ENCODE measurements around the gene STAB2. TPM values are rescaled to one million over a fixed set of nuclear protein-coding genes. Genes with fewer than 3 reads are reported as not detected.

STAB2 gene
- total and polyA plus RNA-seq, 8 donors: under 0.01 to 4.0 (median 0.95) TPM; not detected in 4

DNA sequence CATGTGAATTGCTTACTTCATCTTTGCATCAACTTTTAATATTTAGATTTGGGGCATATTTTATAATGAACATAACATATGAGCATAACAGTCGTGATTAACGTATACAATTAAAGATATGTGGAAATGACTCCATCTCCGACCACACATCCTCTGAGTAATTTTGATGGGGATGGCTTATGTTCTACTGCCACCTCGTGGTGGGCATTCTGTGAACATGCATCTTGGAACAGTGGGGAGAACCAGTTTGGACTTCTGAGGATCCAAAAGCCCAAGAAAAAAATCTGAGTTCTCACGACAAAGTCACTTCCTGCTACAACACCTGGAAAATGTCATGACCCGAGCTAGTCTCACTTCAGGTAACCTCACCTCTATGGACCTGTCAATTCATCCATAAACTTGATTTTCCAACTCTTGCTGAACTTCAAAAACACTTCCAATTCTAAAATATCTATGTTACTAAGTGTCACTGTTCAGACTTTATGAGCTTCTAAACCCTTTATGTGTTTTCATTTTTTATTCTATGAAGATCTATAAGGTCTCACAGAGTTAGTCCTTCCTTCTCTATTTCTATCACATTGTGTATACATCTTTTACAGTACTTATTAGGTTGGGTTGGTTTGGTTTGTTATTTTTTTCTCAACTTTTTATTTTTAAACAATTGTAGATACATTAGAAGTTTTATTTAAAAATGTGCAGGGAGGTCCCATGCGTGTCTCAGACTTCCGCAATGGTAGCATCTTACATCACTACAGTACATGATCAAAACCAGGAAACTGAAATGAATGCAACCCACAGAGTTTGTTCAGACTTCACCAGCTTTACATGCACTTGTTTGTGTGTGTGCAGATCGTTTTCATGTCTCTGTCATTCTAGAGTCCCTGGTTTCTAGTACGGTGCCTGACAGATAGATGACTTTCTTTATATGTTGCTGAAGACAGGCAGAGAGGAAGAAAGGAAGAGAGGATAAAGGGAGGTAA is 38.2 kb upstream of the STAB2 start:
- intact Hi-C loops (cut with DNase I; ENCODE audit: low total_unique reads): loop anchor here (5.0 kb wide), 2 partner anchors 597 to 667 kb away; no protein-coding TSS in a partner anchor
- Histone ChIP-seq H3K9me3 (no peaks in the 10 kb centered on the region), H3K4me3 (no peak overlapping the region), H3K4me1 (no peaks in the 10 kb centered on the region), H3K36me3 (no peaks in the 10 kb centered on the region), H3K27ac (no peak overlapping the region), H3K27me3 (peaks cover 0 to 6% (median 0%) of the 10 kb centered on the region in 3 donors)
- DNase-seq: peak; percentile 74 to 88
- whole genome bisulfite sequencing, 5 donors: 22 to 24% (median 23%) methylated on average over 10 of the region's 10 CpGs
- TF ChIP-seq POLR2AphosphoS5 (IDR thresholded peaks at IDR 0.05) (no peak), CTCF (IDR thresholded peaks at IDR 0.05) (peak in 5 of 7 experiments; percentile 51 to 83 (median 68)), POLR2A (IDR thresholded peaks at IDR 0.05) (no peak)

DNA sequence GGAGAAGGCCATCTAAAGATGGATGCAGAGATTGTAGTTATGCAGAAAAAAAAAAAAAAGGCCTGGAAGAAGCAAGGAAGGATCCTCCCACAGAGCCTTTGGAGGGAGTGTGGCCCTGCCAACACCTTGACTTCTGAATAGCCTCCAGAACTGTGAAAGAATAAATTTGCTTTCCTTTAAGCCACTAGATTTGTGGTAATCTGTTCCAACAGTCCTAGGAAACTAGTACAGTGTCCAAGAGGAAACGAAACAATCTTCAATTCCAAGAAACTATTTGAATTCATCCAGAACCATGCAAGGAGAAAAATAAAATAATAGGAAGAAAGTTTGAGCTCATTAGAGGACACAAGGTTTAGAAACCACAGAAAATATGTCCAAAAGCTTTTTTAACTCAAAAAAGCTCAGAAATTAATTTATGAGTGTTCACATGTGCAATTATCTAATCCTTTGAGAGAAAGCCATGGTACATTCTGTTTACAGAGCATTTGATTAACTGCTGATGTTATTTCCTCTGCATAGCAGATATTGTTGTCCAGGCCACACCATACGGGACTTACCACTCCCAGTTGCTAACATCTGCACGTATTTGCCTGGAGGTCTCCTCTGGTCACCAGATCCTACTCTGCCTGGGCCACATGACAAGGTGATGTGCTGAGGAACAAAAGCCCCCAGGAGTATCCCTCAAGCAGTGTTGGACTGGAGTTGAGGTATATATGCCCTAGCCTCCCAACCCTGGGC is 30.0 kb upstream of the STAB2 start:
- Histone ChIP-seq H3K4me1 (no peaks in the 10 kb centered on the region), H3K9me3 (no peaks in the 10 kb centered on the region), H3K27ac (peak overlapping the region in 2 of 5 donors; percentile 62 to 65), H3K4me3 (no peak overlapping the region), H3K36me3 (no peaks in the 10 kb centered on the region), H3K27me3 (peaks cover 0 to 10% (median 0%) of the 10 kb centered on the region in 3 donors)
- no peak for DNase-seq
- TF ChIP-seq POLR2A (IDR thresholded peaks at IDR 0.05) (no peak), CTCF (IDR thresholded peaks at IDR 0.05) (no peak), EP300 (IDR thresholded peaks at IDR 0.05) (no peak), POLR2AphosphoS5 (IDR thresholded peaks at IDR 0.05) (no peak)
- WGBS, 5 donors: 33 to 54% (median 46%) methylated on average over 3 of the region's 3 CpGs
- intact Hi-C loops (cut with DNase I; ENCODE audit: low total_unique reads): no loop called here

GRCh38 chr12:103557628-103558010 is 29.5 kb upstream of the STAB2 start:
- intact Hi-C loops (cut with DNase I; ENCODE audit: low total_unique reads): no loop called here
- 72 to 81% (median 79%) methylated on average over 2 of the region's 2 CpGs for WGBS, 5 donors

More at GRCh38 chr12:103557628-103558010, 29.5 kb upstream of the STAB2 start:
- H3K27ac ChIP-seq: peak overlapping the region in 2 of 5 donors; percentile 62 to 65
- H3K4me3 ChIP-seq: no peak overlapping the region
- H3K4me1 ChIP-seq: no peaks in the 10 kb centered on the region
- no peak for TF ChIP-seq POLR2AphosphoS5 (IDR thresholded peaks at IDR 0.05)
- no peak for TF ChIP-seq POLR2A (IDR thresholded peaks at IDR 0.05)
- no peak for TF ChIP-seq EP300 (IDR thresholded peaks at IDR 0.05)
- no peak for TF ChIP-seq CTCF (IDR thresholded peaks at IDR 0.05)
- peaks cover 0 to 7% (median 0%) of the 10 kb centered on the region in 3 donors for H3K27me3 ChIP-seq
- H3K9me3 ChIP-seq: no peaks in the 10 kb centered on the region
- H3K36me3 ChIP-seq: no peaks in the 10 kb centered on the region
- DNase-seq: no peak
